GM19238 (cell line): ENCODE measurements around the gene MAPK7.

Experiments used
- DNase-seq: peaks from one replicate; pipeline ENCODE4 v3.0.0; 2011; ENCODE audit warnings: low spot score; ENCODE audit not compliant: insufficient read length

MAPK7 gene

DNA sequence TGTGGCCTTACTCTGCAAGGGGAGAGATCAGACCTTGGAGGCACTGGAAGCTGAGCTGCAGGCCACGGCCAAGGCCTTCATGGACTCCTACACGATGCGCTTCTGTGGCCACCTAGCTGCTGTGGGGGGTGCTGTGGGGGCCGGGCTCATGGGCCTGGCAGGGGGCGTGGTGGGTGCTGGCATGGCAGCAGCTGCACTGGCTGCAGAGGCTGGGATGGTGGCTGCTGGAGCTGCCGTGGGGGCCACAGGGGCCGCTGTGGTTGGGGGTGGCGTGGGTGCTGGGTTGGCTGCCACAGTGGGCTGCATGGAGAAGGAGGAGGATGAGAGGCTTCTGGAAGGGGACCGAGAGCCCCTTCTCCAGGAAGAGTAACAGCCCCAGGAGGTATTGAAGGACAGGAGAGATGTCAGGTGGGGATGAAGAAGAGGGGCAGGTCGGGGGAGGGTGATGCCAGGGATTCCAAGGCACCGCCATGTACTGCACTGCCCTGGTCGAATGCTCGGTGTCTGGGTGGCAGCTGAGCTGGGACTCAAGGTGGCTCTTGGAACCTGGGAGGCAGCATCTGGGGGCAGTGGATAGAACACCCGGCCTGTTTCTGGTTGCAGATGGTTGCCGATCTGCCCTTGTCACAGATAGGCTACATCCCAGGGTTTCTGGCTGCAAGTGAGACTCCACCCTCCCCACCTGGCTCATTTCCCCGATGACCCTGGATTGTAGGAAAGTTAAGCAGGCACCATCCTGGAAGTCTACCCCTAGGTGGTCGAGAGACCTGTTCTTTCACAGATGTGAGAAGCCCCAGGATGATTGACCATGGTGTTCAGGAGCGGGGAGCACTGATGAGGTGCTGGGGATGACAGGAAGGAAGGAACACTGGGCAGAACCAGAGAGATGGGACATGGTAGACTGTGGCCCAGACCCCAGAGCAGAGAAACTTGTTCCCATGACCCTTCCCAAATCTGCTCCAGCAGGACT is 37.8 kb downstream of the MAPK7 start:
- DNase-seq, result no peak

DNA sequence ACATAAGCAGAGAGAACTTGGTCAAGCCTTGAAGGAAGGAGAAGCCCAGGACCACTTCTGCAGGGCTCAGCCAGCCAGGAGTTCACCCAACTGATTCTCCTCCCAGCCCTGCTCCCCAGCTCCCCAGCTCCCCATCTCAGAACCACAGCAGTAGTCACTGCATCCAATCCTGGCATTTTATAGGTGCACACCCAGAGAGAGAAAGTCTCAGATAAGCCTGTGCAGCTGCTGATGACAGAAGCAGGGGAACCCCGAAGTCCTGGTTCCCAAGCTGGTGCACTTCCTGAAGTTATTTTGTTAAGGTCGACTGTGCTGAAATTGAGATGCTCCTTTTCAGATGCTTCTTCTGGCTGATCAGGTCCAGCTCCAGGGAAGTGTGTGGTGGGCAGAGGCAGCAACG is 39.3 kb downstream of the MAPK7 start:
- DNase-seq, result no peak

DNA sequence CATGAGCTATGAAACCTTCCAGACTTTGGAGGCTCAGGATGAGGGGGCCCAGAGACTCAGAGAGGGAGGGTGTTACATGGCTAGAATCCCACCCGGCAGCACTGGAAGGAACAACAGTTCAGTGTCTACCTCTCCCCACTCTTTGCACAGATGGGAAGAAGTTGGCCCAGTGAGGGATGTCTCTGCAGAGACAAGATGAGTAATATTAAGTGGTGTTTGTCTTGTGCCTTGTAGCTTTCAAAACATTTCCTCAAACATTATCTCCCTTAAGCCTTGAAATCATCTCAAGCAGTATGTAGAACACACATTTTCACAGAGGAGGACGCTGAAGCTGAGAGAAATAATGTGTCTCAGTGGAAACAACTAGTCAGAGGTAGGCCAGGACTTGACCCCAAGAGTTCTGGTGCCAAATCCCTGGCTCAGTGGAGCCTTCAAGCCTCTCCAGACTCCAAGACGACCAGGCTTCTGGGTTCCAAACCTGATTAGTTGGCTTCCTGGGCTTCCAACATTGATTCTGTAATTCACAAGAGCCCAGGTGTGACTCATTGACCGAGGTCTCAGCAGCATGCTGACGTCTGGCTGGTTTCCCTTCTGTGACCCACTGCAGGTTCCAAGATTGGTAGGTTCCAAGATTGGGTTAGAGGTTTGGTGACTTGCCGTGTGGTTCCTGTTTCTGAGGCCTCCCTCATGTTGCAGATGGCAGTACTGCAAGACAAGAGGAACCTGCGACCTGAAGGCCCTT is 40.1 kb downstream of the MAPK7 start:
- no peak for DNase-seq

DNA sequence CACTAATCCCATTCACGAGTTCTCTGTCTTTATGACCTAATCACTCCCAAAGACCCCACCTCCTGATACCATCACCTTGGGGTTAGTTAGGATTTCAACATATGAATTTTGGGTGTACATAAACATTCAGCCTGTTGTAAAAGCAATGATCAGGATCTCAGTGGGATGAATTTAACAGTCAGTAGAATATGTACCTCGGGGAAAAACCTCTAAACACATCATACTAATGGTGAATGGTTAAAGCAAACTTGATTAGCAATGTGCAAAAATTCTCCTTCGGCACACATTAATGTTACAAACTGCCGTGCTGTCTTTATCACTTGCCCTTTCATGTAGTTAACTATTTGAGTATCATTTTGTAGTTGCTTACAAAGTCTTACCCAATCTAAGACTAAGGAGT is 42.9 kb downstream of the MAPK7 start:
- no peak for DNase-seq

DNA sequence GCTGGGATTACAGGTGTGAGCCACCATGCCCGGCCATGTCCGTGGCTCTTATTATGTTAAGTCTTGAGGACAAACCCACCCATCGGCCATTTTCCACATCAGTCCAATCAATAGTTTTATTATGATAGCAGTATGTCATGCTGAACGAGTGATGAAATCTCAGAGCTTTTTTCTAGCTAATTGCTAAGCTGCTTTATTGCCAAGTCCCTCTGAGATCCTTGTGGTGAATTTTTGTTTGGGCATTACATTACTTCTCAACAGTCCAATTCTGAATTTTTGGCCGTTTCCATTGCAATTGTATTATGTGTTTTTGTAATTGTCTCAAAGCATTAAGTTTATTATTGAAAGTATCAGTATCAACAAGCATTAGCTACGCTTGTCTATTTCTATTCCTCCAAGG is 43.6 kb downstream of the MAPK7 start:
- DNase-seq, result no peak

DNA sequence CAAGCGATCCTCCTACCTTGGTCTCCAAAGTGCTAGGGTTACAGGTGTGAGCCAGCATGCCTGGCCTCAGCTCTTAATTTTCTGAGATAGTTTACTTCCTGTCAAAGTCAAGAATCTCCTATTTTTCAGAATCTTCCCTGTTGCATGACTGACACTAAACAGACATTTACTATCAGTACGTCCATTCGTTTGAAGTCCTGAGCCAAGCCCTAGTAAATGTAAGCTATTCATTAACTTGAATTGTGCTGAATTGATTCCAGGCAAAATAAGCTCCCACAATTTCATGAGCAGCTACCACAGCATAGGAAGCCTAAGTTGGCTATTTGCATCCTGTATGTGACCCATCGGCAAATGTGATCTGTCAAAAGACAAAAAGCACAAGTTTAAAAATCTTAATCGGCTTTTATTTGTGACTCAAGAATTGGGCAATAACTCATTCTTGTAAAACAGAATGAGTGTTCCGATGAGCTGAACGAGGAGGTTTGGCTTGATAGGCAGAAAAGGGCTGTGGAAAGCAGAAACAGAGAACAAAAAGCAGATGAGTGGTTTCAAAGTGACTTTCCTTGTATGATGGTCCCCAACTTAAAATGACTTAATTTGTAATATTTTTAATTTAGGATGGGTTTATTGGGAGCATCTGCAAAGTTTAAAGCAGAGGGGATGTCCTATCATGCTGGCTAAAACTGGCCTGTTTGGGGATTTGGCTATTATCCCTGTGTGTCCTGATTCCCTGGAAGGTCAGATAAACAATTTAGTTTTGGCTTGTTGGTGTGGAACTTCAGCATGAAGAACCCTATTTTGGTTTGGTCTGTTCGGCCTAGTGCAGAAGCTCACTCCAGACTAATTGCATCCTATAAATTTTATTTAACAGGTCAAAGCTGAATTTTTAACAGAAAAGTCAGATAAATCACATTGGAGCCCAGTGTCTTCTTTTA is 46.9 kb downstream of the MAPK7 start:
- no peak for DNase-seq

DNA sequence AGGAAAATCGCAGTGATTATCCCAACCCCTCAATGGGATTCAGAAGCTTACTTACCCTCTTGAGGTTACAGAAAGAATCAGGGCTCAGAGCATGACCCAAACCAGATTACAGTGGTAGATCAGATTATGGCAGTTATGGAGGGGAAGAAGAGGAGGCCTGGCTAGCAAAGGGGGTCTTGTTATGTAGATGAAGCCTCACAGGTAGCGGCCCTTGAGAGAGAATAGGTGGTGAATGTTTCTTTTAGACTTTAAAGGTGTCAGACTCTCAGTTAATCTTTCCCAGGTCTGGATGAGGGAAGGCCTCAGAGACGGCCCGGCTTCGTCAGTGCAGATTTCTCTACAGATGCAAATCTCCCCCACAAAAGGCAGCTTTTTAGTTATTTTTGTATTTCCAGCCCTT is 48.3 kb downstream of the MAPK7 start:
- DNase-seq, result no peak

DNA sequence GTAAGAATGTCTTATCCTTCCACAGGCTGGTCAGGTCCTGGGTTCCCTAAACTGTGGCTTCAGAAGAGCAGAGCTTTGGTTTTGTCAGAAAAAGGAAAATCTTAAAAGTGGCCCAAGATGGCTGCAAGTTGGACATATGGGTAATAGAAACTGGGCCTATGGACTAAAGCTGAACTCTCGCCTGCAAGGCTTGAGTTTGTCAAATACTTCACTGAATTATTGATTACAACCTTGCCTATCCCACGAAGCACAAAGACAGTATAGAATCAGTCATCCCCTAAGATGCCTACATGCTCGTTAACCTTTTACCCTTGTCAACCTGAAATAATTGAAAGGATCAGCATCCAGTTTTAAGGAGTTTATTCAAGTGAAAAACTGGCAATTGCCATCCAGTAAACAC is 53.4 kb downstream of the MAPK7 start:
- DNase-seq, result no peak
